ENCODE results near the gene DPAGT1. TPM values are rescaled to one million over a fixed set of nuclear protein-coding genes. Genes with fewer than 3 reads are reported as not detected.

Gene DPAGT1
- total RNA-seq, 5 donors from 2014 or later (not counting 1 experiment from before 2014, with no cell fraction given): 21.7 to 54.2 (median 43.9) TPM

DNA sequence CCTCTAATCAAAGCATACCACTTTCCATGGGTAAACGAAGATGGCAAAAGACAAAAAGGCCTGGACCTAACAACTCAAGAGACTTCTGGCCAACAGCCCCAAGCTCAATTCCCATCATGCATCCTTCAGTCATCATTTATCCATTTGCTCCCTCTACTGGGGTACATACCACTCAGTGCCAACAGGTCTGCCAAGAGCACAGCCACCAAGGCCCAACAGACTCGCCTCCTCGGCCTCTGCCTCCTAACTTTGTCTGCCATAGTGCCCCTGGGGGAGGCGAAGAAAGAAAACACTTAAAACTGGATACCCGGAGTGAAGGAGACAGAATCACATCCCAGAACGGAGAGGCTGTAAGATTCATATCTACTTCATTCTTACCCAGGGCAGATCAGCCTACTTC, 45.8 kb downstream of the DPAGT1 start:
- Histone ChIP-seq H3K4me3 (ENCODE audit: control insufficient read depth in 1 of 2, extremely low read depth in 1 of 2, low read length in 1 of 2) (peak overlapping the region; percentile 66 to 77), H3K36me3 (ENCODE audit: control insufficient read depth in 2 of 2, extremely low read depth in 1 of 2, insufficient read depth in 1 of 2, low read length in 1 of 2) (peaks cover 31 to 47% of the 10 kb centered on the region in 2 donors), H3K27ac (ENCODE audit: low read length) (peak overlapping the region; percentile 58), H3K27me3 (replicated peaks in 1 of 2; ENCODE audit: control insufficient read depth in 2 of 2, extremely low read depth in 1 of 2, insufficient read depth in 2 of 2, low read length in 1 of 2) (no peaks in the 10 kb centered on the region), H3K4me1 (ENCODE audit: control insufficient read depth in 1 of 2, extremely low read depth in 1 of 2, insufficient read depth in 2 of 2, low read length in 2 of 2) (peaks cover 12 to 37% of the 10 kb centered on the region in 2 experiments), H3K9me3 (no peaks in the 10 kb centered on the region)
- Mint-ChIP-seq H3K27me3 (no peaks in the 10 kb centered on the region), H3K9me3 (no peaks in the 10 kb centered on the region), H3K27ac (peak overlapping the region; percentile 71 to 83), H3K36me3 (peaks cover 44% of the 10 kb centered on the region), H3K4me3 (peak overlapping the region; percentile 94 to 95 (median 94)), H3K4me1 (peaks cover 35 to 50% (median 36%) of the 10 kb centered on the region in 3 donors)
- DNase-seq (peak in 1 of 35 experiments; percentile 33), ATAC-seq (replicated peaks in 1 of 4) (no peak)
- POLR2A ChIA-PET: interaction anchor here (0.5 to 1.1 kb wide), 7 partner anchors 9 to 65 kb away, joined by 3 to 15 read pairs (median 5); partner anchors contain the start of genes HINFP (in 1 of the 2) and VPS11 (in 1 of the 2)
- WGBS (ENCODE audit: insufficient coverage): 49% methylated on average over 4 of the region's 6 CpGs
- CTCF ChIA-PET: interaction anchor here (0.6 to 3.4 kb wide), 5 partner anchors 12 to 461 kb away, joined by 4 to 37 read pairs (median 5); partner anchors contain the start of gene VPS11 (in 1 of the 2)

DNA sequence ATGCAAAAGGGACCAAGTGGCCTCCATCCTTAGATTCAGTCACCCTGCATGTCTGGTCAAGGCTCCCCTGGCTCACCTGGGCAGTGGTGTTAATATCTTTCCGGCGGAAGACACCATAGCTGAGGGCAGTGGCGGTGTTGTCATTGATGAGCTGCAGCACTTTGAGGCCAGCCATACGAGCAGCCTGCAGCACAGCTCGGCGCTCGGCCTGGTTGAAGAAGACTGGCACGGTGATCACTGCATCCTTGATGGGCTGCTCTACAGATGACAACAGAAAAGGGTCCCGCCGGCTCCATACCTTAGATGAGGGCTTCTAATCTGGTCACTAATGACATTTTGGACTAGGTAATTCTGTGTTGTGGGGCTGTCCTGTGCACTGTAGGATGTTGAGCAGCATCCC, 47.2 kb downstream of the DPAGT1 start:
- Histone ChIP-seq H3K27ac (ENCODE audit: low read length) (no peak overlapping the region), H3K27me3 (replicated peaks in 1 of 2; ENCODE audit: control insufficient read depth in 2 of 2, extremely low read depth in 1 of 2, insufficient read depth in 2 of 2, low read length in 1 of 2) (no peaks in the 10 kb centered on the region), H3K4me1 (ENCODE audit: control insufficient read depth in 1 of 2, extremely low read depth in 1 of 2, insufficient read depth in 2 of 2, low read length in 2 of 2) (peaks cover 12 to 37% of the 10 kb centered on the region in 2 experiments), H3K36me3 (ENCODE audit: control insufficient read depth in 2 of 2, extremely low read depth in 1 of 2, insufficient read depth in 1 of 2, low read length in 1 of 2) (peaks cover 31 to 59% of the 10 kb centered on the region in 2 donors), H3K9me3 (no peaks in the 10 kb centered on the region), H3K4me3 (ENCODE audit: control insufficient read depth in 1 of 2, extremely low read depth in 1 of 2, low read length in 1 of 2) (no peak overlapping the region)
- Mint-ChIP-seq H3K27ac (no peak overlapping the region), H3K9me3 (no peaks in the 10 kb centered on the region), H3K4me1 (peaks cover 35 to 47% (median 36%) of the 10 kb centered on the region in 3 donors), H3K27me3 (no peaks in the 10 kb centered on the region), H3K4me3 (peak overlapping the region; percentile 31 to 95 (median 66)), H3K36me3 (peaks cover 53% of the 10 kb centered on the region)
- ChIA-PET POLR2A (interaction anchor here in 1 of 2 donors (0.6 kb wide), 2 partner anchors 10 to 219 kb away, joined by 3 to 7 read pairs; no protein-coding TSS in a partner anchor), CTCF (interaction anchor here in 1 of 2 donors (0.6 to 1.0 kb wide), 2 partner anchors 13 to 54 kb away, joined by 3 read pairs; partner anchors contain the start of gene VPS11)
- 94% methylated on average over 9 of the region's 10 CpGs for WGBS (ENCODE audit: insufficient coverage)
- no peak for ATAC-seq (replicated peaks in 1 of 4)
- DNase-seq: no peak

DNA sequence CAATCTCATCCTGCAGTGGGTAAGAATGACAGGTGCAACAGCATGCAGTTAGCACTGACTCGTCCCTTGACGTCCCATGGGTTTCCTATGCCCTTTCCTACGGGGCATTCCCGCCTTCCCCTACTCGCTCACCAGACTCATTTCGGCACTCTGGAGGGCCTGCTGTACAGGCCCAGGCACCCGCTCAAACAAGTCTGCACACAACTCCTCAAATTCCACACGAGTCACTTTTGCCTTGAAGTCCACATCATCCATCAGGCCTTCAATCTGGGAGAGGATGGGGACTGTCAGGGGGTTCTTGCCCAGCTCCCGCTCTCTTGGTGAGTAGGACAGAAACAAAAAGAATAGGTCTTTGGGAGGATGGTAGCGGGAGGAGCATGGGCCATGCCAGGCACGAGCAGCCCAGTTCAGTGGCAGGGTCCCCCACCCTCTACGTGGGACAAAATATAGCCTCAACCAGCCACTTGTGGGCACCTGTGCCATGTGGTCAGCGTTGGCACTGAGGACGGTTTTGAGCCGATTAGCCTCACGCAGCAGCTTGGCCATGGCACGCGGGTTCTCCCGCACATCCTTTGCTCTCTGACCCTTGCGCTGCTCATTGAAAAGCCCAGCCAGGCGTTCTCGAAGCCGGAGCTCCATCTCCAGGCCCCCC, 49.4 kb downstream of the DPAGT1 start:
- peaks cover 6 to 26% of the 10 kb centered on the region in 2 experiments for H3K4me1 ChIP-seq (ENCODE audit: control insufficient read depth in 1 of 2, extremely low read depth in 1 of 2, insufficient read depth in 2 of 2, low read length in 2 of 2)
- H3K4me3 ChIP-seq (ENCODE audit: control insufficient read depth in 1 of 2, extremely low read depth in 1 of 2, low read length in 1 of 2): no peak overlapping the region
- CTCF ChIA-PET: no interaction called here
- peaks cover 42 to 81% of the 10 kb centered on the region in 2 donors for H3K36me3 ChIP-seq (ENCODE audit: control insufficient read depth in 2 of 2, extremely low read depth in 1 of 2, insufficient read depth in 1 of 2, low read length in 1 of 2)
- ATAC-seq (replicated peaks in 1 of 4) (no peak), DNase-seq (no peak)
- 84% methylated on average over 15 of the region's 23 CpGs for WGBS (ENCODE audit: insufficient coverage)
- Mint-ChIP-seq H3K4me1 (peaks cover 24 to 36% (median 24%) of the 10 kb centered on the region in 3 donors), H3K4me3 (no peak overlapping the region), H3K9me3 (no peaks in the 10 kb centered on the region), H3K27ac (no peak overlapping the region), H3K27me3 (no peaks in the 10 kb centered on the region), H3K36me3 (peaks cover 72% of the 10 kb centered on the region)
- no peak overlapping the region for H3K27ac ChIP-seq (ENCODE audit: low read length)
- H3K9me3 ChIP-seq: no peaks in the 10 kb centered on the region
- POLR2A ChIA-PET: no interaction called here
- no peaks in the 10 kb centered on the region for H3K27me3 ChIP-seq (replicated peaks in 1 of 2; ENCODE audit: control insufficient read depth in 2 of 2, extremely low read depth in 1 of 2, insufficient read depth in 2 of 2, low read length in 1 of 2)

DNA sequence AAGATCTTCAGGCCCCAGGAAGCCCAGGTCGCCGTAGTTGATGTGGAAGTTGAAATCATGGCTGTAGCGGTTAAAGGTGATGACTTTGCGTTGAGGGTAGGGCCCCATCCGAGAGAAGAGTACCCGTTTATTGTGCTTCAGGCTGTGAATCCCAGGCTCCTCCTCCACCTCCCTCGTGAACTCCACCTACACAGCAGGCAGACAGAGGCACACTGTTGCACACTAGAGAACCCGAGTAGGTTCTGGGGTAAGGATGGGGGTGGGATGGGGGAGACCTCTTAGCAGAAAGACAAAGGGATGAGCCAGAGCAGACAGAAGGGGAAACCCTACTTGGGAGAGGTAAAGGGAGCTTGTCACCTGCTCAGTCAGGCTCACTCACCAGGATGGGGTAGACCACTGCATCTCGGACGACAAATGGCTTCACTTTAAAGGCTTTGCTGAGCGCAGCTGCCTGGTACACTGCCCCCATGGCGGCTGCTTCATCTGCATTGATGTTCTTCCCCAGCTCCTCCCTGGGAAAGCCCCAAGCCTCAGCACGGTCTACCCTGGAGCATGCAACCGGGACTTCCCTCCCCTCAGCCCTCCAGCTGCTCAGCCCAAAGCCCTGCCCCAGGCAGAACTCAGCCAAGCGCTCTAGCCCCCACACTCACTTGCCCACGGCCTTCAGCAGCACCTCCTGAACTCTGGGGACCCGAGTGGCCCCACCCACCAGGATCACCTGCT, 50.1 kb downstream of the DPAGT1 start:
- POLR2A ChIA-PET: interaction anchor here in 1 of 2 donors (1.8 kb wide), 1 partner anchor 16 kb away, joined by 5 read pairs; the partner anchor contains the start of gene VPS11
- Mint-ChIP-seq H3K36me3 (peaks cover 78% of the 10 kb centered on the region), H3K4me1 (peaks cover 24 to 34% (median 24%) of the 10 kb centered on the region in 3 donors), H3K27ac (no peak overlapping the region), H3K9me3 (no peaks in the 10 kb centered on the region), H3K4me3 (no peak overlapping the region), H3K27me3 (no peaks in the 10 kb centered on the region)
- DNase-seq (peak in 4 of 35 experiments; percentile 11 to 57 (median 16)), ATAC-seq (replicated peaks in 1 of 4) (peak in 1 of 4 experiments; percentile 31)
- 49% methylated on average over 10 of the region's 17 CpGs for WGBS (ENCODE audit: insufficient coverage)
- peaks cover 44 to 86% of the 10 kb centered on the region in 2 donors for H3K36me3 ChIP-seq (ENCODE audit: control insufficient read depth in 2 of 2, extremely low read depth in 1 of 2, insufficient read depth in 1 of 2, low read length in 1 of 2)
- CTCF ChIA-PET: no interaction called here
- H3K27me3 ChIP-seq (replicated peaks in 1 of 2; ENCODE audit: control insufficient read depth in 2 of 2, extremely low read depth in 1 of 2, insufficient read depth in 2 of 2, low read length in 1 of 2): no peaks in the 10 kb centered on the region
- peaks cover 6 to 26% of the 10 kb centered on the region in 2 experiments for H3K4me1 ChIP-seq (ENCODE audit: control insufficient read depth in 1 of 2, extremely low read depth in 1 of 2, insufficient read depth in 2 of 2, low read length in 2 of 2)
- no peak overlapping the region for H3K4me3 ChIP-seq (ENCODE audit: control insufficient read depth in 1 of 2, extremely low read depth in 1 of 2, low read length in 1 of 2)
- no peaks in the 10 kb centered on the region for H3K9me3 ChIP-seq
- no peak overlapping the region for H3K27ac ChIP-seq (ENCODE audit: low read length)

DNA sequence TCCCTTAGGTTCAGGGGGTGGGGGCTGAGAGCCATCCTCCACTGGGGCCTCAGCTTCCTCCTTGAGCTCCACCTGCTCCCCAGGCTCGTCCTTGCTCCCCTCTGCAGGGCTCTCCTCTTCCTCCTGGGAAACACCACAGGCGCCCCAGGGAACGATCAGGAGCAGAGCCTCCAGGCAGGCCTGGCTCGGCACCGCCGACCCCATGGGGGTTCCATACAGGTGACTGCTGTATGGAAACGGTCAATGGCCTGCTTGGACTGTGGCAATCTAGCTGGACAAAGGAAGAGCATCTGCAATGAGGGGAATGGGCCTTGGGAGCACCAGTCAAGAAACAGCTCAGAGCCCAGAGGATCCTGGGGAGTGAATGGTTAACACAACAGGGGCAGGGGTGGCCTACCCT, 52.6 kb downstream of the DPAGT1 start:
- Mint-ChIP-seq H3K9me3 (no peaks in the 10 kb centered on the region), H3K36me3 (peaks cover 77% of the 10 kb centered on the region), H3K27me3 (no peaks in the 10 kb centered on the region), H3K4me3 (no peak overlapping the region), H3K27ac (no peak overlapping the region), H3K4me1 (peaks cover 8 to 14% (median 9%) of the 10 kb centered on the region in 3 donors)
- Histone ChIP-seq H3K27ac (ENCODE audit: low read length) (no peak overlapping the region), H3K36me3 (ENCODE audit: control insufficient read depth in 2 of 2, extremely low read depth in 1 of 2, insufficient read depth in 1 of 2, low read length in 1 of 2) (peaks cover 41 to 87% of the 10 kb centered on the region in 2 donors), H3K27me3 (replicated peaks in 1 of 2; ENCODE audit: control insufficient read depth in 2 of 2, extremely low read depth in 1 of 2, insufficient read depth in 2 of 2, low read length in 1 of 2) (no peaks in the 10 kb centered on the region), H3K4me1 (ENCODE audit: control insufficient read depth in 1 of 2, extremely low read depth in 1 of 2, insufficient read depth in 2 of 2, low read length in 2 of 2) (peaks cover 0 to 10% of the 10 kb centered on the region in 2 experiments), H3K4me3 (ENCODE audit: control insufficient read depth in 1 of 2, extremely low read depth in 1 of 2, low read length in 1 of 2) (no peak overlapping the region), H3K9me3 (no peaks in the 10 kb centered on the region)
- POLR2A ChIA-PET: interaction anchor here in 1 of 2 donors (0.5 kb wide), 1 partner anchor 221 kb away, joined by 9 read pairs; no protein-coding TSS in a partner anchor
- 92% methylated on average over 6 of the region's 7 CpGs for WGBS (ENCODE audit: insufficient coverage)
- DNase-seq (no peak), ATAC-seq (replicated peaks in 1 of 4) (no peak)
- CTCF ChIA-PET: no interaction called here

DNA sequence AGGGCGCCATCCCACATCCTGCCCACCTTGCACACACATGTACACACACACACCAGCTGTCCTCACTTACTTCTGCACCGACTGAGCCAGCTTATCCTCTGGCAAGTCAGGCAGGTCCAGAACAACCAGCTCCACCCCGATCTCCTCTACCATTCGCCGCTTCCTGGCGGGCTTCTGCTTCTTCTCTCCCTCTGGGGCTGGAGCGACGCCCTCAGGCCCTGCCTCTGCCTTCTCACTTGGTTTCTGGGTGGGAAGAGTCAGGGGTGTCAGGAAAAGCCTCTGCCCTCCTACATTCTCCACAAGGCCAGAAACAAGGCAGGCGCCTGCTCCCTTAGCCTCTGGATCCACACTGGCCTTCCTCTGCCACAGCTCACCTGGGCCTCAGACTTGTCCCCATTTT, 53.0 kb downstream of the DPAGT1 start:
- Mint-ChIP-seq H3K27me3 (no peaks in the 10 kb centered on the region), H3K4me1 (peaks cover 8 to 14% (median 9%) of the 10 kb centered on the region in 3 donors), H3K9me3 (no peaks in the 10 kb centered on the region), H3K27ac (no peak overlapping the region), H3K36me3 (peaks cover 73% of the 10 kb centered on the region), H3K4me3 (no peak overlapping the region)
- Histone ChIP-seq H3K9me3 (no peaks in the 10 kb centered on the region), H3K4me1 (ENCODE audit: control insufficient read depth in 1 of 2, extremely low read depth in 1 of 2, insufficient read depth in 2 of 2, low read length in 2 of 2) (peaks cover 0 to 10% of the 10 kb centered on the region in 2 experiments), H3K27me3 (replicated peaks in 1 of 2; ENCODE audit: control insufficient read depth in 2 of 2, extremely low read depth in 1 of 2, insufficient read depth in 2 of 2, low read length in 1 of 2) (no peaks in the 10 kb centered on the region), H3K4me3 (ENCODE audit: control insufficient read depth in 1 of 2, extremely low read depth in 1 of 2, low read length in 1 of 2) (no peak overlapping the region), H3K36me3 (ENCODE audit: control insufficient read depth in 2 of 2, extremely low read depth in 1 of 2, insufficient read depth in 1 of 2, low read length in 1 of 2) (peaks cover 38 to 83% of the 10 kb centered on the region in 2 donors), H3K27ac (ENCODE audit: low read length) (no peak overlapping the region)
- DNase-seq: no peak
- WGBS (ENCODE audit: insufficient coverage): 33% methylated on average over 1 of the region's 9 CpGs
- no peak for ATAC-seq (replicated peaks in 1 of 4)
- ChIA-PET POLR2A (interaction anchor here in 1 of 2 donors (1.1 kb wide), 1 partner anchor 19 kb away, joined by 8 read pairs; the partner anchor contains the start of gene VPS11), CTCF (no interaction called here)
